ENCODE data around the gene PPM1L.

PPM1L gene

DNA sequence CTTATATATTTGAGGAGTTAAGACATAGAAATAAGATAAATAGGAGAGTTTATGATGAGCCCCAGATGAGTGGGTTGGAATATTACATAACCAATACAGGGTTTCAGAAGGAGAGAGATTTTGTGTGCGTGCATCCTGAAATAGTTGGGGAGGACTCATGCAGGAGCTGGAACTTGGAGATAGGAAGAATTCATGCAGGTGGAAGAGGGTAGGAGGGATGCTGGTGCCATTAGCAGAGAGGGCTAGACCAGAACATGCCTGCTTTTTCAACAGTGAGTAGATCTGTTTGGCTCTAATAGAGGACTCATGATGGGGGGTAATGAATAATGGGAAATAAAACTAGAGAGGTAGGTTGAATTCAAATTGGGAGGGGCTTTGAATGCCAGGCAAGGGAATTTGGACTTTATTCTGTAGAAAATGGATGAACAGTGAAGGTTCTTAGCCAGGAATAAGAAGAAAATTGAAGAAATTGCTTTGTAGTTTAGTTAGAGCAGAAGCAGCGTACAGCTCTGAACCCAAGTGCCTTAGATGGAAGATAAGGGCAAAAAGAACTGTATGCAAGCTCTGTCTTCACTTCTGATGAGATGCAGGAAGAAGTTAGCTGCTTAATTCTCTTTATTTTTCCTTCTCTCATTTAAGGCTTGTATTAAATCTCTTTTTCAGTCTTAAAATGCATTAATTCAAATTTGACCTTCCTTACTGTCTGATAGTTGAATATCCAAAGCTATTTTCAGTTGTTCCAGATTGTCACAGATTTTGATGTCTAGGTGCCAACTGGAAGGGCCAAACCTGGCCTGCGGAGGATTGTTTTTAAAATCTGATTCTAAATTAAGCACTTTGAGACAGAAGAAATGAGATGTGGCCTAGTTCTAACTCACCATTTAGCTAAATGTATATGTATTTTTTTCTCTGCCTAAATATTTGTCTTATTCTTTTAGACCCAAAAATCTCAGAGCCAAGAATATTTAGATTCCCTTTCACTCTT, 86.3 kb downstream of the PPM1L start:
- no peak for TF ChIP-seq CTCF (conservative IDR thresholded peaks at IDR 0.05)
- no peak overlapping the region for H3K27ac ChIP-seq

DNA sequence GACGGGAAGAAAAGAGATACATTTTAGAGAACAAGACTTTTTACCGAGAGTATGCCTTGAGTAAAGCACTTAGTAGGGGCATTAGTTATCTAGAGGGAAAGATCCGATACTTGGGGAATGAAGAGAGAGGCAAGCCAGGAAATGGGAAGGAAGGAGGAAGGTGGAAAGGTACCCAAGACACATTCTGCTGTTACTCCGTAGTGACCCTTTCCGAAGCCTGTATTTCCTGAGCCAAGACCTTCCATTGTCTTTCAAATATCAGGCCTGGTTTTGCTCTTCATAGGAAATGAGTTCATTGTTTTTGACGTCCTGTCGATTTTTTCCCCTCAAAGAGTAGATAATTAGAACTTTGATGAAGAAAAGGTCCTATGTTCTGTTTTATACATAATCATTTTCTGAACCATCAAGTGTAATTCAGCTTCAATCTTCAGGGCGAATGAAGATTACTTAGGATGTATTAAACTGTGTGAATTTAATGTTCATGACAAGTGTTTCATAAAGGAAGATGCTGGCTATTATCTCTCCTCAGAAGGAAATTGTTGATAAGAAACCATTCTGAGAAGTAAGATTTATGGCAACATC, 95.7 kb downstream of the PPM1L start:
- no peak for TF ChIP-seq CTCF (conservative IDR thresholded peaks at IDR 0.05)
- no peak overlapping the region for H3K27ac ChIP-seq

- H3K27ac ChIP-seq = no peak overlapping the region
- TF ChIP-seq CTCF (conservative IDR thresholded peaks at IDR 0.05) = no peak
These were observed 96.8 kb downstream of the PPM1L start for GRCh38 chr3:160852856-160853255.

DNA sequence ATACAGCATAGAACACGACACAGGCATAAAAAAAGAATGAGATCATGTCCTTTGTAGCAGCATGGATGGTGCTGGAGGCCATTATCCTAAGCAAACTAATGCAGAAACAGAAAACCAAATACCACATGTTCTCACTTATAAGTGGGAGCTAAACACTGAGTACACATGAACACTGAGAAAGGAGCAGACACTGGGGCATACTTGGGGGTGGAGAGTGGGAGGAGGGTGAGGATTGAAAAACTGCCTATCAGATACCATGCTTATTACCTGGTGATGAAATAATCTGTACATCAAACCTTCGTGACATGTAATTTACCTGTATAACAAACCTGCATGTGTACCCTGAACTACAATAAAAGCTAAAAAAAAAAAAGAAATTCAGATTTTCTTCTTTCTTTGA, 100.4 kb downstream of the PPM1L start:
- no peak for TF ChIP-seq CTCF (conservative IDR thresholded peaks at IDR 0.05)
- no peak overlapping the region for H3K27ac ChIP-seq

DNA sequence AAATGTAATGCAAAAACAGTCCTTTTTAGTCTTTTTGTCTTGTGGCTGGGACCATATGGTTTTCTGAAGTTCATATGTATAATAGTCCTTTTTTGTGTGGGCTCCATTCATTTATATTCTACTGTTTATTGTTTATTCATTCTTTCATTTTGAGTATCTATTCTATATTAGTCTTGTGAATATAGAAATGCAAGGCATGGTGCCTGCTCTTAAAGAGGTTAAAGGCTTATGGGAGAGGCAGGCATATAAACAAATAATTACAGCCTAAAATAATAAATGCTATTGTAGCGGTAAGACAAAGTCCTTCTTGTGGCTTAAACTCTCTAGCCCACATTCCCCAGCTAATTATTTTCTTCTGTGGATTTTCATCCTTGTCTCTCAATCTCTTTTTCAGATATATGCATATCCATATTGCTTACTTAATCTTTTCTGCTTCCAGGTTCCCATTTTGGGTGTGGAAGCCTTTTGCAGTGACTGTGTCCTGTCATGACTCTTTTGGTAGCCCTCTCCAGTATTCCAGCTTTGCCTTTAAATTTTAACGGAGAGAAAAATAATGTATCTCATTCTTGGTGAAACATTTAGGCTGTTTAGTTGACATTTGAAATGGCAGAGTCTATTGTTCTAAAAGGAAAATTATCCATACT, 101.6 kb downstream of the PPM1L start:
- TF ChIP-seq CTCF (conservative IDR thresholded peaks at IDR 0.05) = no peak
- H3K27ac ChIP-seq = no peak overlapping the region

- no peak overlapping the region for H3K27ac ChIP-seq
- no peak for TF ChIP-seq CTCF (conservative IDR thresholded peaks at IDR 0.05)
These were observed 104.3 kb downstream of the PPM1L start for GRCh38 chr3:160860346-160860745.

DNA sequence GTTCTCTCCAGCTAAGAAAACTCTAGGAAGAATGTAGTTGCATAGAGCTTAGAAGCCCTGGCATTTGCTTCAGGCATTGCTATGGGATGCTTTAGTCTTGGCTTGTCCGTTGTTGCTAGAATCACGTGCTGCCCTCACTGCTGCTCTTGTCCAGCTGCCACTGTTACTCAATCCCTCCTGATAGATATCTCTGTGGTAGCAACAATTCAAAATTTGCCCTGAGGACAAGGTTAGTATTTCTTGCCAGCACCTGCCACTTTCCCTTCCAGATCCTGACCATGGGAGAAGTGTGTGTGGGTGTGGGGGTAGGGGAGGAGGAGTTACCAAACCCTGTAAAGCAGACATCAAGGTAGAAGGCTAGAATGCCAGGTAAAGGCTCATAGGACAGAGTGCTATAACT, 113.8 kb downstream of the PPM1L start:
- TF ChIP-seq CTCF (conservative IDR thresholded peaks at IDR 0.05) = no peak
- H3K27ac ChIP-seq = no peak overlapping the region
